Activated CD8-positive, alpha-beta memory T cell treated with anti-CD3 and anti-CD28 coated beads for 48 hours (primary cell): ENCODE measurements around the gene MMP25.

Source experiments
- DNase-seq, 3 experiments: peaks; one replicate each; pipeline ENCODE4 v3.0.0-alpha.2; 2020; ENCODE audit warnings: low read depth in 2 of 3, low spot score in 2 of 3

Gene MMP25

GRCh38 chr16:3045758-3046640 lies at the start of gene MMP25:
Gene MMP25 (plus strand): TSS chr16:3046561. CDS start chr16:3046918, 357 bp downstream.
- no peak for DNase-seq

- no peak for DNase-seq
Observed at GRCh38 chr16:2999929-3000328, 46.4 kb upstream of the MMP25 start.

GRCh38 chr16:3000540-3000939 lies 45.8 kb upstream of the MMP25 start:
- DNase-seq: no peak

GRCh38 chr16:3001316-3001715 lies 45.0 kb upstream of the MMP25 start:
- DNase-seq: no peak

GRCh38 chr16:3003582-3004270 lies 42.6 kb upstream of the MMP25 start:
- DNase-seq: peak; percentile 80 to 93 (median 90)

- DNase-seq: no peak
Observed at GRCh38 chr16:3004319-3004718, 42.0 kb upstream of the MMP25 start.

GRCh38 chr16:3004781-3005284 lies 41.5 kb upstream of the MMP25 start:
- DNase-seq: no peak

- DNase-seq: no peak
Observed at GRCh38 chr16:3007059-3007956, 39.1 kb upstream of the MMP25 start.

GRCh38 chr16:3007957-3008689 lies 38.2 kb upstream of the MMP25 start:
- no peak for DNase-seq

- DNase-seq: no peak
Observed at GRCh38 chr16:3008690-3009037, 37.7 kb upstream of the MMP25 start.

GRCh38 chr16:3009568-3010390 lies 36.6 kb upstream of the MMP25 start:
- no peak for DNase-seq

- no peak for DNase-seq
Observed at GRCh38 chr16:3010510-3010909, 35.9 kb upstream of the MMP25 start.

- no peak for DNase-seq
Observed at GRCh38 chr16:3012246-3012645, 34.1 kb upstream of the MMP25 start.

GRCh38 chr16:3012828-3013420 lies 33.4 kb upstream of the MMP25 start, which contains the start of gene CLDN9:
Gene CLDN9 (plus strand): TSS chr16:3012923. CDS start chr16:3013363, 440 bp downstream.
- DNase-seq: no peak

- DNase-seq: no peak
Observed at GRCh38 chr16:3013491-3013951, 32.8 kb upstream of the MMP25 start.

GRCh38 chr16:3013998-3014690 lies 32.2 kb upstream of the MMP25 start:
- DNase-seq: no peak

GRCh38 chr16:3014971-3015370 lies 31.4 kb upstream of the MMP25 start:
- no peak for DNase-seq

GRCh38 chr16:3015865-3016521 lies 30.4 kb upstream of the MMP25 start:
- DNase-seq: no peak
